Adrenal gland (tissue), 5 donors: ENCODE data around the gene KRTAP20-3.

ENCODE experiments used
- CTCF ChIP-seq, 6 experiments: fragments of 450-650 bp in 4 of 6; fragments of 200-600 bp in 2 of 6; sonication (generic) in 1 of 6; IDR thresholded peaks; 1 replicate in 5 of 6; 2 replicates in 1 of 6; pipeline versions ENCODE4 v1.5.1 to v1.8.0; 2016 to 2021; ENCODE audit warnings: antibody characterized with exemption in 6 of 6, mild to moderate bottlenecking in 2 of 6, moderate library complexity in 1 of 6
- POLR2A ChIP-seq, 2 donors: fragments of 450-650 bp; IDR thresholded peaks; one replicate each; pipeline ENCODE4 v1.6.1; 2017; ENCODE audit warnings: antibody characterized with exemption in 2 of 2, mild to moderate bottlenecking in 2 of 2, moderate library complexity in 1 of 2
- donor health status: DM: no; HTN: no; CAD: no.

DNA sequence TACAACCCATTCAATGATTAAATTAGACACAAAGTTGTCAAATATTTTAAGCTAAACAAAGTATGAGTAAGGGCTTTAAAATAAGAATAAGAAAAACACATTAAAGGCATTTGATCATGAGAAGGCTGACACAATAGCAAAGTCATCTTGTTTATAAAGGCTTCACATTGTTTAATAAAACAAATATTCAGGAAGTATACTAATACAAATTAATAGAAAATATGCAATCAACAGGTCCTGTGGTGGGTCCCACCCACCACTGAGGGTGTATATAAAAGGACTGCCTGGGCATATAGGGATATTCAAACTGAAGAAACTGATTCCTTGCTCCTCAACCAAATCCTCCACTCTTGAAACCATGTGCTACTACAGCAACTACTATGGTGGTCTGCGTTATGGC is 7.8 kb upstream of the KRTAP20-3 start, which contains the start of gene KRTAP20-2:
- no peak for TF ChIP-seq POLR2A (IDR thresholded peaks at IDR 0.05)
- no peak for TF ChIP-seq CTCF (IDR thresholded peaks at IDR 0.05)
